Left lung (tissue), 10 donors: ENCODE measurements around the gene VN1R2. TPM values are rescaled to one million over a fixed set of nuclear protein-coding genes. Genes with fewer than 3 reads are reported as not detected.

ENCODE experiments used
- ATAC-seq: fragments of 200-7000 bp; cut with Tn5 transposase; one replicate; pipeline ENCODE4 v1.9.1; 2020; ENCODE audit warnings: moderate library complexity
- DNase-seq, 4 donors: peaks; one replicate each; pipeline ENCODE4 v3.0.0-alpha.2; 2013 to 2020
- H3K27ac ChIP-seq, 2 donors: fragments of 200-600 bp; sonication (generic) in 1 of 2; one replicate each; pipeline versions ENCODE4 v1.5.0 to v1.8.0; 2020 to 2021
- H3K27me3 ChIP-seq, 2 donors: fragments of 200-600 bp; sonication (generic) in 1 of 2; one replicate each; pipeline versions ENCODE4 v1.5.0 to v1.8.0; 2020 to 2021
- H3K36me3 ChIP-seq, 2 donors: fragments of 200-600 bp; sonication (generic) in 1 of 2; one replicate each; pipeline versions ENCODE4 v1.5.0 to v1.8.0; 2020 to 2021
- H3K4me1 ChIP-seq, 2 donors: fragments of 200-600 bp; one replicate each; pipeline ENCODE4 v1.8.0; 2021
- H3K4me3 ChIP-seq, 2 donors: fragments of 200-600 bp; sonication (generic) in 1 of 2; one replicate each; pipeline versions ENCODE4 v1.5.0 to v1.8.0; 2020 to 2021; ENCODE audit warnings: mild to moderate bottlenecking in 1 of 2
- H3K9me3 ChIP-seq, 2 donors: fragments of 200-600 bp; sonication (generic) in 1 of 2; one replicate each; pipeline versions ENCODE4 v1.5.0 to v1.8.0; 2020 to 2021
- intact Hi-C, 2 donors: fragments of 100-400 bp; cut with DNase I; formaldehyde crosslinking; loops; one replicate each; pipeline versions ENCODE4 v1.11.2 to v1.14.2; 2022
- polyA plus RNA-seq, 6 donors: library from polyadenylated mRNA; unstranded; fragments of 120-200 nt; gene quantifications; one replicate each; pipeline ENCODE4 v1.2.1, GENCODE V29; 2013; ENCODE audit not compliant: insufficient read length in 6 of 6
- total RNA-seq, 2 donors: library from RNA; stranded (reverse); fragmentation: NEBNext Ultra II Directional; extraction: Animal tissue kit (Norgen Biotek cat#: 25700); gene quantifications; one replicate each; pipeline ENCODE4 v1.2.1, GENCODE V29; 2021
- TF ChIP-seq, protein P1 (sequence below), 2 donors: fragments of 200-600 bp; sonication (generic) in 1 of 2; IDR thresholded peaks; one replicate each; pipeline versions ENCODE4 v1.5.0 to v1.8.0; 2021; ENCODE audit warnings: antibody characterized with exemption in 2 of 2
- donor health status: DM: no; HTN: yes; CAD: no.
- donor health status: DM: no; HTN: no; CAD: no.

The VN1R2 gene
- total and polyA plus RNA-seq, 8 donors, result not detected

DNA sequence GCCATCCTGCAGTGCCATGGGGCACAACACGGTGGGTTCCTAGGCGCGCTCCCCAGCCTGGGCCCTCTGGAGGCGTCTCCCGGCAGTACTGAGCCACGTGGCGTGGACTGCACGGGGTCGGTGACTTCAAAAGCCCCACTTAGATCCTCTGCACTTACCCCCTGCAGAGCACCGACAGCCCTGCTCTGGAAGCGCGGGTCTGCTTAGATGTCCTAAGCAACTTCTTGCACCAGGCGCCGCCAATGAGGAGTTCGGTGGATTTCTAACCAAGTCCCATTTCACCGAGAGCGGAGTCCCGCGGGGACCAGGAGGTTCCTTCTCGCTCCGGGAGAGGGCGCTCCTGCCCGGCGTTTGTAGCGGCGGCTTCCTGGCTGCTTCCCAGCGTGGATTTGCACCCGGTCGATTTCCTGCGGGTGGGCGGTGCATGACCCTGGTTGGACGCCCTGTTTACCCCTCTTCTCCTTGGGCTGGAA is 50.3 kb downstream of the VN1R2 start:
- TF ChIP-seq, protein P1, sequence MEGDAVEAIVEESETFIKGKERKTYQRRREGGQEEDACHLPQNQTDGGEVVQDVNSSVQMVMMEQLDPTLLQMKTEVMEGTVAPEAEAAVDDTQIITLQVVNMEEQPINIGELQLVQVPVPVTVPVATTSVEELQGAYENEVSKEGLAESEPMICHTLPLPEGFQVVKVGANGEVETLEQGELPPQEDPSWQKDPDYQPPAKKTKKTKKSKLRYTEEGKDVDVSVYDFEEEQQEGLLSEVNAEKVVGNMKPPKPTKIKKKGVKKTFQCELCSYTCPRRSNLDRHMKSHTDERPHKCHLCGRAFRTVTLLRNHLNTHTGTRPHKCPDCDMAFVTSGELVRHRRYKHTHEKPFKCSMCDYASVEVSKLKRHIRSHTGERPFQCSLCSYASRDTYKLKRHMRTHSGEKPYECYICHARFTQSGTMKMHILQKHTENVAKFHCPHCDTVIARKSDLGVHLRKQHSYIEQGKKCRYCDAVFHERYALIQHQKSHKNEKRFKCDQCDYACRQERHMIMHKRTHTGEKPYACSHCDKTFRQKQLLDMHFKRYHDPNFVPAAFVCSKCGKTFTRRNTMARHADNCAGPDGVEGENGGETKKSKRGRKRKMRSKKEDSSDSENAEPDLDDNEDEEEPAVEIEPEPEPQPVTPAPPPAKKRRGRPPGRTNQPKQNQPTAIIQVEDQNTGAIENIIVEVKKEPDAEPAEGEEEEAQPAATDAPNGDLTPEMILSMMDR (IDR thresholded peaks at IDR 0.05), result peak in 1 of 2 donors; percentile 51
- intact Hi-C loops, result no loop called here
- Histone ChIP-seq H3K27me3 (peaks cover 11 to 64% of the 10 kb centered on the region in 2 donors), H3K4me1 (no peaks in the 10 kb centered on the region), H3K4me3 (no peak overlapping the region), H3K27ac (no peak overlapping the region), H3K9me3 (peaks cover 0 to 20% of the 10 kb centered on the region in 2 donors), H3K36me3 (no peaks in the 10 kb centered on the region)
- DNase-seq, result peak in 3 of 4 donors; percentile 18 to 78 (median 46)
- ATAC-seq, result peak; percentile 65

Other genes with a start within 250 kb of the VN1R2 start
- gene ERVV-1, start 244.4 kb upstream of the VN1R2 start, total RNA-seq, result not detected
- under 1 TPM in 4 of 6 donors, not detected in 2; 0.06 to 0.11 (median 0.06) TPM for gene ERVV-1, start 244.4 kb upstream of the VN1R2 start, polyA plus RNA-seq
- gene ERVV-2, start 213.6 kb upstream of the VN1R2 start, total RNA-seq, result not detected
- not detected for gene ERVV-2, start 213.6 kb upstream of the VN1R2 start, polyA plus RNA-seq
- gene ZNF160, start 154.9 kb upstream of the VN1R2 start, total RNA-seq, result 10 to 100 TPM; 23.2 to 25.4 TPM
- 10 to 100 TPM; 43.1 to 78.0 (median 63.8) TPM for gene ZNF160, start 154.9 kb upstream of the VN1R2 start, polyA plus RNA-seq
- gene ZNF415, start 125.4 kb upstream of the VN1R2 start, total RNA-seq, result 1 to 10 TPM; 7.2 to 8.4 TPM
- gene ZNF415, start 125.4 kb upstream of the VN1R2 start, polyA plus RNA-seq, result 10 to 100 TPM; 18.0 to 24.8 (median 24.0) TPM
- 10 to 100 TPM; 11.9 to 13.5 TPM for gene ZNF347, start 99.2 kb upstream of the VN1R2 start, total RNA-seq
- gene ZNF347, start 99.2 kb upstream of the VN1R2 start, polyA plus RNA-seq, result 10 to 100 TPM; 14.2 to 19.6 (median 16.0) TPM
- gene ZNF665, start 64.9 kb upstream of the VN1R2 start, total RNA-seq, result 1 to 10 TPM; 3.6 to 3.7 TPM
- 10 to 100 TPM in 4 of 6 donors, 1 to 10 TPM in 2; 8.4 to 15.4 (median 11.7) TPM for gene ZNF665, start 64.9 kb upstream of the VN1R2 start, polyA plus RNA-seq
- 10 to 100 TPM; 13.8 to 16.9 TPM for gene ZNF677, start 3.4 kb upstream of the VN1R2 start, total RNA-seq
- 10 to 100 TPM; 49.7 to 58.3 (median 55.8) TPM for gene ZNF677, start 3.4 kb upstream of the VN1R2 start, polyA plus RNA-seq
- gene VN1R4, start 9.4 kb downstream of the VN1R2 start, total RNA-seq, result not detected
- not detected for gene VN1R4, start 9.4 kb downstream of the VN1R2 start, polyA plus RNA-seq
- gene ZNF845, start 75.5 kb downstream of the VN1R2 start, total RNA-seq, result 1 to 10 TPM; 7.0 to 7.4 TPM
- gene ZNF845, start 75.5 kb downstream of the VN1R2 start, polyA plus RNA-seq, result 10 to 100 TPM in 2 of 6 donors, 1 to 10 TPM in 4; 7.5 to 10.3 (median 9.5) TPM
- 10 to 100 TPM; 11.7 to 12.3 TPM for gene ZNF525, start 107.4 kb downstream of the VN1R2 start, total RNA-seq
- 10 to 100 TPM; 11.4 to 16.0 (median 14.7) TPM for gene ZNF525, start 107.4 kb downstream of the VN1R2 start, polyA plus RNA-seq
- gene ZNF765, start 136.9 kb downstream of the VN1R2 start, total RNA-seq, result 10 to 100 TPM; 10.3 to 10.4 TPM
- gene ZNF765, start 136.9 kb downstream of the VN1R2 start, polyA plus RNA-seq, result 10 to 100 TPM; 12.5 to 16.6 (median 13.7) TPM
- gene ZNF761, start 173.7 kb downstream of the VN1R2 start, total RNA-seq, result 10 to 100 TPM in 1 of 2 donors, 1 to 10 TPM in 1; 9.1 to 10.1 TPM
- 10 to 100 TPM; 19.5 to 24.2 (median 21.8) TPM for gene ZNF761, start 173.7 kb downstream of the VN1R2 start, polyA plus RNA-seq
- 1 to 10 TPM; 5.2 to 5.5 TPM for gene ZNF813, start 209.4 kb downstream of the VN1R2 start, total RNA-seq
- gene ZNF813, start 209.4 kb downstream of the VN1R2 start, polyA plus RNA-seq, result 1 to 10 TPM; 5.3 to 6.5 (median 6.0) TPM